Rectal smooth muscle tissue (tissue), 1 donor: ENCODE data around the gene CYP2E1.
"Not testable (repeated sequence)": the region's sequence is repeated elsewhere in the genome, so short reads cannot be mapped to it uniquely, and the experiment has no call there.

Experiments used
- H3K27ac ChIP-seq: one replicate; pipeline ENCODE4 v1.7.0; 2013; ENCODE audit warnings: low read depth, low read length, inconsistent platforms
- H3K27me3 ChIP-seq: one replicate; pipeline ENCODE4 v1.7.0; 2013; ENCODE audit warnings: low read length; ENCODE audit not compliant: control insufficient read depth, insufficient read depth
- H3K36me3 ChIP-seq: one replicate; pipeline ENCODE4 v1.7.0; 2013; ENCODE audit warnings: low read length; ENCODE audit not compliant: control insufficient read depth, insufficient read depth
- H3K4me1 ChIP-seq: one replicate; pipeline ENCODE4 v1.7.0; 2013; ENCODE audit warnings: low read length; ENCODE audit not compliant: control insufficient read depth, insufficient read depth
- H3K4me3 ChIP-seq: one replicate; pipeline ENCODE4 v1.7.0; 2013; ENCODE audit warnings: low read length
- H3K9ac ChIP-seq: one replicate; pipeline ENCODE4 v1.7.0; 2013; ENCODE audit warnings: low read length

CYP2E1 gene

DNA sequence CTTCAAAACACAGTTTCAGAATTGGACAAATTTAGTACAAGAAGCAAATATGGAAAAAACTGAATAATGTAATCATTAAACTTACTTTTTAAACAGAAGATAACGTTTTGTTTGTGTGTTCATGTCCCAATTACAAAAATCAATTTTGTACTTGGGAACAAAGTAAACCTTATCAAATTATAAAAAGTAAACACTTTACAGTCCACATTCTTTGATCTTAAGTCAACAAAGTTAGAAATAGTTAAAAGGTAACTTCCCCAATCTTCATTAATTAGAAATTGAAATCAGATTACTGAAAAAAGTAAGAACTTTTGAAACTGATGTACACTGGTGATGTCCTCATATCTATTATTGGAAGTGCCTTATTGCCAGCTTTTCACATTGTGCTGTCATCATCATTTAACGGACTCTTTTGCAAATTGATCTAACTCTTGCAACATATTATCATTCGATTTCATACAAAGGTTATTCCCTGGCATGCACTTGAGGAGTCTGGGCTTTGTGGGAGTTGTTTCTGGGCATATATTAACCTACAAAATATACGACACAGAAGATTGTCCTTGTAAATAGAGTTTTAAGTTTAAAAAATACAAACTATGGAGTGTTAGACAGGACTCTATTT is 15.1 kb upstream of the CYP2E1 start:
- Histone ChIP-seq H3K4me3 (no peak overlapping the region), H3K36me3 (no peaks in the 10 kb centered on the region)

DNA sequence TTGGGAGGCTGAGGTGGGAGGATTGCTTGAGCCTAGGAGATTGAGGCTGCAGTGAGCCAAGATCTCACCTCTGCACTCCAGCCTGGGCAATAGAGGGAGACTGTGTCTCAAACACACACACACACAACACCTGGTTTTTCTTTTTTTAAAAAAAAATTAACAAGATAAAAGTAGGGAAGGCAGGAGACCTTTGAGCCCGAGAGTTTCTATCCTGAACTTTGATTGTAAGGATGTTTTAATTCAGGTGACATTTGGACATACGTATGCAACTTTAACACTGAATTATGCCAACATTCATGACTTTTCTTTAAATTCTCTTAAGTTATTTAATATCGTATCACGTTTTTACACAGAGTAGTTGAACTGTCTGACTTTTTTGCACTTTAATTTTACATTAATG is 11.7 kb upstream of the CYP2E1 start:
- no peak overlapping the region for H3K9ac ChIP-seq
- no peaks in the 10 kb centered on the region for H3K36me3 ChIP-seq
- no peak overlapping the region for H3K4me3 ChIP-seq
- no peaks in the 10 kb centered on the region for H3K4me1 ChIP-seq
- H3K27ac ChIP-seq: no peak overlapping the region
- H3K27me3 ChIP-seq: no peaks in the 10 kb centered on the region

More for the DNA sequence above, 15.1 kb upstream of the CYP2E1 start:
- Histone ChIP-seq H3K27ac (no peak overlapping the region), H3K27me3 (no peaks in the 10 kb centered on the region), H3K9ac (no peak overlapping the region), H3K4me1 (no peaks in the 10 kb centered on the region)

DNA sequence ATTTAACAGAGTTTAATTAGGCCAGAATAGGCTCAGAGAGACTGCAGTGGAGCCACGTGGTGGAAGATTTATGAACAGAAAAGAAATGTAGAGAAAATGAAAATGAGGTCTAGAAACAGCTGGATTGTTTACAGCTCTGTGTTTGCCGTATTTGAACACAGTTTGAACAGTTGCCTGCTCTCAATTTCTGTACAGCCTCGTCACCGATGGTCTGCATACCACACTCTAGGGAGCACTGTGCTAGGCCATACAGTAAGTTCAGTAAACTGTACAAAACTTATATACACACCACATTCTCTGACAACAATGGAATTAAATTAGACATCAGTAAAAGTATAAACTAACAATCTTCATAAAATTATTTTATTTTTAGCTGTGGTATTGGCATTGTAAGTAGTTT is 11.1 kb upstream of the CYP2E1 start:
- Histone ChIP-seq H3K9ac (no peak overlapping the region), H3K4me3 (no peak overlapping the region), H3K27ac (no peak overlapping the region), H3K36me3 (no peaks in the 10 kb centered on the region), H3K27me3 (no peaks in the 10 kb centered on the region), H3K4me1 (no peaks in the 10 kb centered on the region)

DNA sequence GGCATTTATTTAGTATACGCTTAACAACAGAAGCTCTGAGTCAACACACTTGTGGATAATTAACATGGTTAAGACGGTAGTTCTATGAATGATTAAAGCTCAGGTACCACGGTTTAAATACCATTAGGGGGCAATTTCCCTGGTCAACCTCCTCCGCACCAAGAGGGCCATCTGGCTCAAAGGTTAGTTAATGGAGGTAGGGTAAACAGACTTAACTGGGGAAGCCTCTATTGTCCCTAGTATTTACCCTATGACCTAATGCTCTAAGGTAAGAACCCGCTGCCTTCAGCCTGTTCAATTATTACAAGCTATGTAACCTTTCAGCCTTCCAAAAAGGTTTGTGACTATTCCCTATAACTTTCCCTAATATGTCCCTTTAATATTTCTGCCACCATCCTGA is 8.6 kb upstream of the CYP2E1 start:
- not testable (repeated sequence) for H3K27ac ChIP-seq, H3K4me1 ChIP-seq, H3K27me3 ChIP-seq, H3K9ac ChIP-seq, H3K4me3 ChIP-seq, H3K36me3 ChIP-seq

DNA sequence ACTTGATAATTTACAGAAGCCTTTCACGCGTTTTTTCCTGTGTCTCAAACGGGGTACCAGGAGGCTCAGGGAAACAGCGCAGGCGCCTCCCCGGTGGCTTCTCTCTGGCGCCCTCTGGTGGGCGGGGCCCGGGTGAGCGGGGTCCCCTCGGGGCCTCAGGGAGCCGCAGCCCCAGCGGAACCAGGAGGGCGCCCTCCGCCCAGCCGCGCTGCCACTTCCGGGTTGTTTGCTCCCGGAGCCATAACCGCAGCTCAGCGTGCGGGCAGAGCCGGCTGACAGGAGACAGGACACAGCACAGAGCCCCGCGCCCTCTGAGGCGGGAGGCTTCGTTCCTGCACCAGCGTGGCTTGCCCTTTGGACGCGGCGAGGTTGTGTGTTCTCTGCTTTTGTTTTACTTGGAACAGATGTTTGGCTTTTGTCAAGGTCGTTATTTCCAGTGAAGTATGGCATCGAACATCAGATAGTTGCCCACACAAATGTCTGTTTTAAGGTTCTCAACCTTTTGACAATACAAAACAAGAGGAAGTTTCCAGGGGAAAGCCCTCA is 6.9 kb upstream of the CYP2E1 start:
- H3K36me3 ChIP-seq: no peaks in the 10 kb centered on the region
- H3K4me1 ChIP-seq: no peaks in the 10 kb centered on the region
- peak overlapping the region; percentile 24 for H3K27ac ChIP-seq
- H3K9ac ChIP-seq: no peak overlapping the region
- H3K4me3 ChIP-seq: peak overlapping the region; percentile 68
- H3K27me3 ChIP-seq: no peaks in the 10 kb centered on the region

DNA sequence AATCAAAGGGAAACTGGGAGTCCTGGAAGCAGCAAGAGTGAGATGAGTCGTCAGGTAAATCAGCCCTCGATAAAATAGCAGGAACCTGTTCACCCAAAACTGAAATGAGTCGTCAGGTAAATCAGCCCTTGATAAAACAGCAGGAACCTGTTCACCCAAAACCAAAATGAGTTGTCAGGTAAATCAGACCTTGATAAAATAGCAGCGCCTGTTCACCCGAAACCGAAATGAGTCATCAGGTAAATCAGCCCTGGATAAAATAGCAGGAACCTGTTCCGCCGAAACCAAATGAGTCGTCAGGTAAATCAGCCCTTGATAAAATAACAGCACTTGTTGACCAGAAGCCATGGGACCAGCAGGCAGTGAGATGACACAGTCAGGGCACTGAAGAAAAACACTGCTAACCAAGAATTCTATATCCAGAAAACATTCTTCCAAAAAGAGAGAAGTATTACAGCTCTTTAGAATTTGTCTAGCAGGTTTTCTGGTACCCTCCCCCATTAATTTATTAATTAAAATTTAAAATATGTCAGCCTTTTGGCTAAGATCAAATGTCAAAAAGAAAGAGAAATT is 3.4 kb upstream of the CYP2E1 start:
- H3K4me3 ChIP-seq: no peak overlapping the region
- H3K27ac ChIP-seq: no peak overlapping the region
- H3K4me1 ChIP-seq: no peaks in the 10 kb centered on the region
- no peak overlapping the region for H3K9ac ChIP-seq
- H3K36me3 ChIP-seq: no peaks in the 10 kb centered on the region
- H3K27me3 ChIP-seq: no peaks in the 10 kb centered on the region

DNA sequence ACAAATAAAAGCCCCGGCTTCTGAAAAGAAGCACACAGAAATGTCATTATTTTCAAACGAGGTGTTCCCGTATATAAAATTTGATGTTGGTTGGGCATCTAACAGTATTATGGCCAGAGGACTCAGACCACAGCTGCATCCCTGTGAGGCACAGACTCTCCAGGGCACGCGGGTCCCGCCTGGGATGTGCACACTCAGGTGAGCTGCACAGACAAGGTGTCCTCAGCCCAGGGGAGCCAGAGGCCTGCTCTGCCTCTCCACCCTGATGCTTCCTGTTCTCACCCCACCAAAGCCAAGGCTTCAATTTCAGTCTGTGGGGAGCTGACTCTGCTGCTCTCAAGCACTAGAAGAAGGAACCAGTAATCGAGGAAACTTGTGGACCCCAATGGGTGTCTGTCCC is 1.7 kb upstream of the CYP2E1 start:
- peaks cover 4% of the 10 kb centered on the region for H3K27me3 ChIP-seq
- no peak overlapping the region for H3K4me3 ChIP-seq
- H3K4me1 ChIP-seq: no peaks in the 10 kb centered on the region
- H3K36me3 ChIP-seq: no peaks in the 10 kb centered on the region
- H3K27ac ChIP-seq: no peak overlapping the region
- no peak overlapping the region for H3K9ac ChIP-seq

DNA sequence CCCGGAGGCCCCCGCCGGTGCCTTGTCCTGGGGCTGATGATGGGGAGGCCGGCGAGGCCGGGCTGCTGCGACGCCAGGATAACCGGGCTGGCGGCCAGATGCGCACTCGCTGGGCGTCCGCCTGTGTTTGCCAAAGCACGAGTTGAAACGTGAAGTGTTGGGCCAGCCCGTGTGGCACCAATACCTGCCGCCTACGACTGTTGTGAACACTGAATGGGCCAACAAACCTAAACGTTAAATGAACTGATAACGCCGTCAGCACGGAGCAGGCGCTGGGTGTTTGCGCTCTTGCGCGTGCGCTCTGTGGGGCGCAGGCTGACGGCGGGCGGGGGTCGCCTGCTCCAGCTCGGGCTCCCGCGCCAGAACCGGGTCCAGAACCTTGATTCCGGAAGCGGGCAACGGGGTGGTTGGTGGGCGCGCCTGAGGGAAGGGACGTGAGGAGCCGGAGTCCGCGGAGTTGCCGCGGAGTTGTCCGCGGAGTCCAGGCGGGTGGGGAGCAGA is 658 bp downstream of the CYP2E1 start:
- Histone ChIP-seq H3K36me3 (no peaks in the 10 kb centered on the region), H3K27ac (no peak overlapping the region), H3K9ac (no peak overlapping the region), H3K4me1 (no peaks in the 10 kb centered on the region), H3K27me3 (peaks cover 4% of the 10 kb centered on the region), H3K4me3 (no peak overlapping the region)

DNA sequence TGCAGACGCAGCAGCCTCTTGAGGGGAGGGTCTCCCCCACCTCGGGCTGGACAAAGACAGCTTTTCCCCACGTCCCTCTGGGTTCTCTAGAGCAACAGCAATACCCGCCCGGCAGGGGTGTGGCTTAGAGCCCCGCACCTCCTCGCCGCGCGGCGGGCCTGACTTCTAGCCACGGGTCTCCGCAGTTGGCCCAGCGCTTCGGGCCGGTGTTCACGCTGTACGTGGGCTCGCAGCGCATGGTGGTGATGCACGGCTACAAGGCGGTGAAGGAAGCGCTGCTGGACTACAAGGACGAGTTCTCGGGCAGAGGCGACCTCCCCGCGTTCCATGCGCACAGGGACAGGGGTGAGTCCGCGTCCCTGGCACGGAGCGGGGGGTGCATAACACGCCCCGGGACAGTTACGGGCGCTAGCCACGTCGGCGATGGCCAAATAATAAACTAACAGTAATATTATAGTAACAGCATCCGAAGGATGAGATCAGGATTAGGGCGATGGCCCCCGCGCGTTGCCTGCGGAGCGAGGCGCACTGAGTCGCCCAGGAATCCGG is 1.2 kb downstream of the CYP2E1 start:
- Histone ChIP-seq H3K4me3 (no peak overlapping the region), H3K27ac (no peak overlapping the region), H3K36me3 (no peaks in the 10 kb centered on the region), H3K27me3 (peaks cover 4% of the 10 kb centered on the region), H3K4me1 (no peaks in the 10 kb centered on the region), H3K9ac (no peak overlapping the region)

DNA sequence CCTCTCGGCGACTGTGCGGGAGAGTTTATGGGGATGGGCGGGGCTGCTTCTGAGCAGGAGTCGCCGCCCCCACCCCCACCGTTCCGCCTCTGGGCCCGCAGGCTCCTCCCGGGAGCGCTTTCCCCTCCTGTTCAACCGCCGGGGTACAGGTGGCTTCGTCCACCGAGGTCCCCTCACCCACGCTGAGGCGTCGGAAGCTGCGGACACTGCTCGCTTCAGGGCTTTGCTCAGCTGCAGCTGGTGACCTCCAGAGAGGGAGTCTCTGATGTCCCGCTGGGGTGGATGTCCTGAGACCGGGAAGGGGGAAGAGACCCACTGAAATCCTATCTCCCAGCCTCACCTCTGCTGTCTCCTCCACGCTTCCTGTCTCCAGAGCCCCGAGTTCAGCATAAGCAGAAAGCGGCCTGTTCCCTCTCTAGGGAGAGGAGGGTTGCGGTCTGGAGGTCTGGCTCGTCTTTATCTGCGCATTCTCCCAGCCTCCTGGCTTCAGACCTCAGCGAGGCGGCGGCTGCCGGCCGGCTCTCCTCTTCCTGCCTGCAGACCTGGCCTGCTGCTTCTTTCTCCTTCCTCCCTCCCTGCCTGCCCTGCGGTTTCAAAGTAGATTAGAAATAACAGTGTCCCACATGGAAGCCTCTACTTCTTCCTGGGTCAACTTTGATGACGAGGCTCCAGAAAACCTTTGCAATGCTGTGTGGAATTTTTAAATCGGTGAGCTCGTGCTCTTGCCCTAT is 1.8 kb downstream of the CYP2E1 start:
- Histone ChIP-seq H3K9ac (no peak overlapping the region), H3K27me3 (peaks cover 4% of the 10 kb centered on the region), H3K36me3 (no peaks in the 10 kb centered on the region), H3K4me1 (no peaks in the 10 kb centered on the region), H3K4me3 (no peak overlapping the region), H3K27ac (no peak overlapping the region)

DNA sequence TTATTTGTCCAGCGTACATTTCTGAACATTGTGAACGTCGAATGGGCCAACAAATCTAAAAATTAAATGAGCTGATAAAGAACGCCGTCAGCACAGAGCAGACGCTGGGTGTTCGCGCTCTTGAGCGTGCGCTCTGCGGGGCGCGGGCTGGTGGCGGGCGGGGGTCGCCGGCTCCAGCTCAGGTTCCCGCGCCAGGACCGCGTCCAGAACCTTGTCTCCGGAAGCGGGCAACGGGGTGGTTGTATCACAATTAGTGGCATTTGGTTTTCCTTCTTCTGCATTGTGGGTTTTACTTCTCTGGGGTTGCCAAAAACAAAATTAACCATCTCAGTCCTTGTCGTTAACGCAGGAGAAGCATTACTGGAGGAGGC is 2.4 kb downstream of the CYP2E1 start:
- peaks cover 4% of the 10 kb centered on the region for H3K27me3 ChIP-seq

DNA sequence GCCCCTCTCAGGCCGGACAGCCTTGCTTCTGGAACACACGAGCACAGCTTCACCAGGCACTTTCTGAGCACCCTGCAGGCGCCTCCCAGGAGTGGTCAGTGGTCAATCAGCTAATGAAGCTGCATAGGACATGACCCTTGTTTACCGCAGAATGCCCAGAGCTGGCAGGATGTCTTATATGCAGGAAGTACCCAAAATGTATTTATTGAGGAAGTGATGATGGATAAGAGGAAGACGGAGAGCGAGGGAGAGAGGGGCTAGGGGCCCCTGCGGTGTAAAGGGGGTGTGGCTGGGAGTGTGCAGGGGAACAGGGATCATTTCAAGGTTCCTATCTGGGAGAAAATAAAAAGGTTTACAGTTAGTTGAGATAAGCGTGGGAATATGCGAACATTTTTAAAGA is 3.3 kb downstream of the CYP2E1 start:
- H3K4me1 ChIP-seq: no peaks in the 10 kb centered on the region
- no peak overlapping the region for H3K9ac ChIP-seq
- H3K27me3 ChIP-seq: peaks cover 4% of the 10 kb centered on the region
- no peaks in the 10 kb centered on the region for H3K36me3 ChIP-seq
- no peak overlapping the region for H3K4me3 ChIP-seq
- H3K27ac ChIP-seq: no peak overlapping the region

More for the DNA sequence above, 2.4 kb downstream of the CYP2E1 start:
- Histone ChIP-seq H3K36me3 (no peaks in the 10 kb centered on the region), H3K9ac (no peak overlapping the region), H3K27ac (no peak overlapping the region), H3K4me3 (no peak overlapping the region), H3K4me1 (no peaks in the 10 kb centered on the region)
